Mucosa of descending colon (tissue), 3 donors: Measurements from ENCODE around the gene MND1. TPM values are rescaled to one million over a fixed set of nuclear protein-coding genes. Genes with fewer than 3 reads are reported as not detected.
"Not testable (repeated sequence)": the region's sequence is repeated elsewhere in the genome, so short reads cannot be mapped to it uniquely, and the experiment has no call there.

ENCODE experiments used
- ATAC-seq: fragments of 200-7000 bp; cut with Tn5 transposase; one replicate; pipeline ENCODE4 v1.9.1; 2020; ENCODE audit warnings: mild to moderate bottlenecking, moderate library complexity
- DNase-seq, 3 donors: peaks; one replicate each; pipeline ENCODE4 v3.0.0-alpha.2; 2020
- H3K36me3 ChIP-seq: fragments of 200-600 bp; one replicate; pipeline ENCODE4 v1.8.0; 2021; ENCODE audit warnings: low read depth, mild to moderate bottlenecking
- H3K4me1 ChIP-seq: fragments of 200-600 bp; one replicate; pipeline ENCODE4 v1.8.0; 2021; ENCODE audit warnings: low read depth, mild to moderate bottlenecking
- H3K4me3 ChIP-seq: fragments of 200-600 bp; one replicate; pipeline ENCODE4 v1.8.0; 2021; ENCODE audit warnings: mild to moderate bottlenecking
- H3K9me3 ChIP-seq: fragments of 200-600 bp; one replicate; pipeline ENCODE4 v1.8.0; 2021; ENCODE audit warnings: mild to moderate bottlenecking
- CTCF ChIP-seq: fragments of 200-600 bp; IDR thresholded peaks from one replicate; pipeline ENCODE4 v1.8.0; 2022; ENCODE audit warnings: antibody characterized with exemption, mild to moderate bottlenecking
- intact Hi-C, 2 donors: fragments of 100-400 bp; cut with DNase I in 1 of 2; cut with micrococcal nuclease in 1 of 2; formaldehyde crosslinking; loops; one replicate each; pipeline versions ENCODE4 v1.11.0 to v1.11.1; 2022; cut with DNase I, micrococcal nuclease
- total RNA-seq, 3 donors: library from RNA; stranded (reverse); fragmentation: NEBNext Ultra II Directional in 2 of 3; extraction: Animal tissue kit (Norgen Biotek cat#: 25700) in 2 of 3; gene quantifications; one replicate each; pipeline versions ENCODE4 v1.2.1 to v1.2.4, GENCODE V29; 2021 to 2023
- donor health status: DM: no; HTN: no; CAD: no; lungs with moderate emphysema.
- donor health status: DM: no; HTN: no; CAD: no.
- donor health status: DM: no; HTN: yes; CAD: no.

Gene MND1
- total RNA-seq, 3 donors from 2014 or later, result 1.4 to 5.3 (median 1.6) TPM

- no peak for TF ChIP-seq CTCF
- Histone ChIP-seq H3K9me3 (no peaks in the 10 kb centered on the region), H3K36me3 (no peaks in the 10 kb centered on the region), H3K4me1 (no peaks in the 10 kb centered on the region), H3K4me3 (no peak overlapping the region)
- intact Hi-C loops, result no loop called here
- DNase-seq (no peak), ATAC-seq (no peak)
Observed at GRCh38 chr4:153448003-153448731, 103.7 kb downstream of the MND1 start.

- H3K4me1 ChIP-seq, result no peaks in the 10 kb centered on the region
- no peaks in the 10 kb centered on the region for H3K36me3 ChIP-seq
- DNase-seq (no peak), ATAC-seq (no peak)
- intact Hi-C loops, result no loop called here
- TF ChIP-seq CTCF, result no peak
- no peak overlapping the region for H3K4me3 ChIP-seq
- no peaks in the 10 kb centered on the region for H3K9me3 ChIP-seq
Observed at GRCh38 chr4:153449338-153449737, 104.8 kb downstream of the MND1 start.

- Histone ChIP-seq H3K36me3 (no peaks in the 10 kb centered on the region), H3K9me3 (no peaks in the 10 kb centered on the region), H3K4me3 (no peak overlapping the region), H3K4me1 (no peaks in the 10 kb centered on the region)
- intact Hi-C loops, result no loop called here
- TF ChIP-seq CTCF, result no peak
- DNase-seq (no peak), ATAC-seq (peak; percentile 35)
Observed at GRCh38 chr4:153450544-153450917, 106.0 kb downstream of the MND1 start.

- H3K4me3 ChIP-seq, H3K4me1 ChIP-seq, DNase-seq, H3K36me3 ChIP-seq, H3K9me3 ChIP-seq, intact Hi-C loops: not testable (repeated sequence)
- peak; percentile 51 for ATAC-seq
Observed at GRCh38 chr4:153451145-153451544, 106.7 kb downstream of the MND1 start.

- H3K36me3 ChIP-seq, result no peaks in the 10 kb centered on the region
- H3K4me1 ChIP-seq, result no peaks in the 10 kb centered on the region
- H3K4me3 ChIP-seq, result no peak overlapping the region
- TF ChIP-seq CTCF, result no peak
- intact Hi-C loops, result no loop called here
- ATAC-seq (no peak), DNase-seq (no peak)
- H3K9me3 ChIP-seq, result no peaks in the 10 kb centered on the region
Observed at GRCh38 chr4:153451911-153452657, 107.6 kb downstream of the MND1 start.

- no peak for ATAC-seq
- intact Hi-C loops, result no loop called here
- H3K9me3 ChIP-seq, result no peaks in the 10 kb centered on the region
- no peak for TF ChIP-seq CTCF
- no peak for DNase-seq
- H3K36me3 ChIP-seq, result no peaks in the 10 kb centered on the region
- H3K4me1 ChIP-seq, result no peaks in the 10 kb centered on the region
- no peak overlapping the region for H3K4me3 ChIP-seq
Observed at GRCh38 chr4:153452658-153453378, 108.3 kb downstream of the MND1 start.
